HCT116 (cell line): ENCODE measurements around the gene CPSF2.

Experiments used
- CTCF ChIP-seq, 3 experiments: fragments of 200-600 bp in 1 of 3; sonication (generic) in 1 of 3; IDR thresholded peaks in 2 of 3; conservative IDR thresholded peaks in 1 of 3; 2 replicates each; pipeline ENCODE4 v1.5.1; 2012 to 2017; ENCODE audit warnings: low read depth in 2 of 3, low read length in 2 of 3, antibody characterized with exemption in 1 of 3, borderline replicate concordance in 1 of 3, control low read depth in 1 of 3, mild to moderate bottlenecking in 1 of 3, mixed read lengths in 1 of 3, mixed run types in 1 of 3, moderate library complexity in 1 of 3; ENCODE audit not compliant: insufficient read depth in 1 of 3
- FOSL1 ChIP-seq: IDR thresholded peaks from 2 replicates; pipeline ENCODE4 v1.6.1; 2012; ENCODE audit warnings: low read depth
- POLR2A ChIP-seq: IDR thresholded peaks from 2 replicates; pipeline ENCODE4 v1.7.0; 2011; ENCODE audit warnings: borderline replicate concordance; ENCODE audit not compliant: insufficient read depth, insufficient read length; ENCODE audit errors: extremely low read depth
- RAD21 ChIP-seq: IDR thresholded peaks from 2 replicates; pipeline ENCODE4 v1.6.1; 2012; ENCODE audit warnings: low read depth, mild to moderate bottlenecking
- TCF7L2 ChIP-seq: IDR thresholded peaks from 2 replicates; pipeline ENCODE4 v1.7.0; 2011; ENCODE audit warnings: borderline replicate concordance, inconsistent platforms; ENCODE audit not compliant: insufficient read depth, insufficient read length; ENCODE audit errors: extremely low read depth
- ZBTB33 ChIP-seq: IDR thresholded peaks from 2 replicates; pipeline ENCODE4 v1.6.1; 2011; ENCODE audit warnings: mild to moderate bottlenecking, low read length, moderate library complexity; ENCODE audit not compliant: insufficient replicate concordance; ENCODE audit errors: extremely low read depth

- TF ChIP-seq RAD21 (no peak), FOSL1 (no peak), POLR2A (no peak), CTCF (IDR thresholded peaks at IDR 0.05 in 2 of 3, conservative IDR thresholded peaks at IDR 0.05 in 1 of 3; ENCODE audit: borderline replicate concordance in 1 of 3, insufficient read depth in 1 of 3, low read depth in 2 of 3, low read length in 2 of 3) (no peak), ZBTB33 (no peak), TCF7L2 (no peak)
Measured at GRCh38 chr14:92088494-92088893, 33.3 kb upstream of the CPSF2 start.
